ENCODE measurements around the gene C11orf98. TPM values are rescaled to one million over a fixed set of nuclear protein-coding genes. Genes with fewer than 3 reads are reported as not detected.
A peak's percentile ranks its signal among the peaks of the same experiment; 100 is the strongest.

C11orf98 gene
- polyA plus RNA-seq (92.0 and 103 TPM in 2 replicates), polyA minus RNA-seq (38.0 and 40.9 TPM in 2 replicates)

GRCh38 chr11:62665075-62665598, at the start of gene C11orf98, which contains the start of gene CSKMT:
Gene C11orf98 (minus strand): TSS chr11:62665210. CDS start chr11:62665169, 41 bp downstream.
Gene CSKMT (plus strand): TSS chr11:62665312. CDS start chr11:62665880, 568 bp downstream.
- H3K9me3 ChIP-seq (ENCODE audit: low read length): no peaks in the 10 kb centered on the region
- TF ChIP-seq EZH2 (IDR thresholded peaks at IDR 0.05; ENCODE audit: borderline replicate concordance, insufficient read depth, low read length, poor library complexity, severe bottlenecking) (no peak), RAD21 (conservative IDR thresholded peaks at IDR 0.05) (no peak), POLR2AphosphoS5 (IDR thresholded peaks at IDR 0.05) (peak; percentile 99), EP300 (conservative IDR thresholded peaks at IDR 0.05; ENCODE audit: poor library complexity, severe bottlenecking) (peak; percentile 18), TAF1 (IDR thresholded peaks at IDR 0.05; ENCODE audit: low read depth) (peak; percentile 93), SMC3 (conservative IDR thresholded peaks at IDR 0.05; ENCODE audit: poor library complexity) (no peak), REST (IDR thresholded peaks at IDR 0.05; ENCODE audit: borderline replicate concordance) (peak; percentile 83), MXI1 (conservative IDR thresholded peaks at IDR 0.05; ENCODE audit: poor library complexity, severe bottlenecking) (peak; percentile 49), CTCF (IDR thresholded peaks at IDR 0.05; ENCODE audit: poor library complexity, severe bottlenecking) (no peak)
- H4K20me1 ChIP-seq (ENCODE audit: insufficient read depth): no peaks in the 10 kb centered on the region
- peak within 1 kb of the TSS; percentile 96 for H3K9ac ChIP-seq (ENCODE audit: low read length)
- H3K36me3 ChIP-seq (ENCODE audit: insufficient read depth, low read length): no peaks in the 10 kb centered on the region
- H3K4me2 ChIP-seq (ENCODE audit: low read length): peak within 1 kb of the TSS; percentile 78
- H3F3A ChIP-seq (ENCODE audit: insufficient read depth, low read length, poor library complexity, severe bottlenecking): no peaks in the 10 kb centered on the region
- peaks cover 10% of the 10 kb centered on the region for H3K79me2 ChIP-seq (replicated peaks; ENCODE audit: insufficient read depth, low read length)
- H3K4me3 ChIP-seq (ENCODE audit: low read length): peak within 1 kb of the TSS; percentile 95
- no peaks in the 10 kb centered on the region for H3K9me2 ChIP-seq (ENCODE audit: insufficient read depth, low read length)
- peak within 1 kb of the TSS; percentile 95 for H3K27ac ChIP-seq (ENCODE audit: low read length)
- H3K27me3 ChIP-seq (ENCODE audit: insufficient read depth, low read depth, low read length): no peaks in the 10 kb centered on the region
- peak within 1 kb of the TSS; percentile 80 for H2AFZ ChIP-seq (ENCODE audit: low read depth, low read length)

GRCh38 chr11:62713343-62713742, 48.3 kb upstream of the C11orf98 start:
- TF ChIP-seq SMC3 (conservative IDR thresholded peaks at IDR 0.05; ENCODE audit: poor library complexity) (no peak), CTCF (IDR thresholded peaks at IDR 0.05; ENCODE audit: poor library complexity, severe bottlenecking) (no peak), POLR2AphosphoS5 (IDR thresholded peaks at IDR 0.05) (no peak), EZH2 (IDR thresholded peaks at IDR 0.05; ENCODE audit: borderline replicate concordance, insufficient read depth, low read length, poor library complexity, severe bottlenecking) (no peak), MXI1 (conservative IDR thresholded peaks at IDR 0.05; ENCODE audit: poor library complexity, severe bottlenecking) (no peak), TAF1 (IDR thresholded peaks at IDR 0.05; ENCODE audit: low read depth) (no peak), RAD21 (conservative IDR thresholded peaks at IDR 0.05) (no peak), REST (IDR thresholded peaks at IDR 0.05; ENCODE audit: borderline replicate concordance) (no peak)

More at GRCh38 chr11:62713343-62713742, 48.3 kb upstream of the C11orf98 start:
- Histone ChIP-seq H4K20me1 (ENCODE audit: insufficient read depth) (no peaks in the 10 kb centered on the region), H3K9me2 (ENCODE audit: insufficient read depth, low read length) (no peaks in the 10 kb centered on the region), H3K9ac (ENCODE audit: low read length) (no peak overlapping the region), H3K79me2 (replicated peaks; ENCODE audit: insufficient read depth, low read length) (peaks cover 9% of the 10 kb centered on the region), H3K4me3 (ENCODE audit: low read length) (no peak overlapping the region), H3K4me2 (ENCODE audit: low read length) (no peak overlapping the region), H3K27ac (ENCODE audit: low read length) (no peak overlapping the region), H3K36me3 (ENCODE audit: insufficient read depth, low read length) (peaks cover 11% of the 10 kb centered on the region), H2AFZ (ENCODE audit: low read depth, low read length) (no peak overlapping the region), H3K27me3 (ENCODE audit: insufficient read depth, low read depth, low read length) (no peaks in the 10 kb centered on the region), H3K9me3 (ENCODE audit: low read length) (no peaks in the 10 kb centered on the region), H3F3A (ENCODE audit: insufficient read depth, low read length, poor library complexity, severe bottlenecking) (no peaks in the 10 kb centered on the region)

All from neural cell (in vitro differentiated cells).